Skin of body (tissue), 2 donors: Measurements from ENCODE around the gene ERVW-1. TPM values are rescaled to one million over a fixed set of nuclear protein-coding genes. Genes with fewer than 3 reads are reported as not detected.
"Not testable (repeated sequence)": the region's sequence is repeated elsewhere in the genome, so short reads cannot be mapped to it uniquely, and the experiment has no call there.

Source experiments
- DNase-seq: peaks from one replicate; lab custom pipeline; 2025; lab: John Stamatoyannopoulos, UW
- total RNA-seq: library from RNA; depleted of rRNA; stranded (reverse); fragments of >200 nt; gene quantifications from one replicate; pipeline ENCODE4 v1.2.3, GENCODE V29; 2014

ERVW-1 gene, protein sequence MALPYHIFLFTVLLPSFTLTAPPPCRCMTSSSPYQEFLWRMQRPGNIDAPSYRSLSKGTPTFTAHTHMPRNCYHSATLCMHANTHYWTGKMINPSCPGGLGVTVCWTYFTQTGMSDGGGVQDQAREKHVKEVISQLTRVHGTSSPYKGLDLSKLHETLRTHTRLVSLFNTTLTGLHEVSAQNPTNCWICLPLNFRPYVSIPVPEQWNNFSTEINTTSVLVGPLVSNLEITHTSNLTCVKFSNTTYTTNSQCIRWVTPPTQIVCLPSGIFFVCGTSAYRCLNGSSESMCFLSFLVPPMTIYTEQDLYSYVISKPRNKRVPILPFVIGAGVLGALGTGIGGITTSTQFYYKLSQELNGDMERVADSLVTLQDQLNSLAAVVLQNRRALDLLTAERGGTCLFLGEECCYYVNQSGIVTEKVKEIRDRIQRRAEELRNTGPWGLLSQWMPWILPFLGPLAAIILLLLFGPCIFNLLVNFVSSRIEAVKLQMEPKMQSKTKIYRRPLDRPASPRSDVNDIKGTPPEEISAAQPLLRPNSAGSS
- total RNA-seq = 0.20 TPM

- not testable (repeated sequence) for DNase-seq
Measured at GRCh38 chr7:92477681-92478080, at the start of gene ERVW-1. ERVW-1 (minus strand) TSS chr7:92477946; CDS start chr7:92470381, 7,565 bp downstream.

DNA sequence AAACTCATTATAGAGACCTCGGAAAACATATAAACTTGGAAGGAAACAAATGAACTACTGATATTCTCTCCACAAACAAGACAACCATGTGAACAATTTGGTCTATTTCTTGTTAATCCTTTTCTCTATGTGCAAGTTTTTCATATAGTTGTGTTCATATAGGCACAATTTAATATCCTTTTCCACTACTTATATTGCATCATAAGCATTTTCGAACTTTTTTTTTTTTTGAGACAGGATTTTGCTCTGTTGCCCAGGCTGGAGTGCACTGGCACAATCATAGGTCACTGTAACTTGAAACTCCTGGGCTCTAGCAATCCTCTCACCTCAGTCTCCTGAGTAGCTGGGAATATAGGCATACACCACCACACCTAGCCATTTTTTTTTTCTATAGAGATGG is 45.4 kb upstream of the ERVW-1 start:
- no peak for DNase-seq

DNA sequence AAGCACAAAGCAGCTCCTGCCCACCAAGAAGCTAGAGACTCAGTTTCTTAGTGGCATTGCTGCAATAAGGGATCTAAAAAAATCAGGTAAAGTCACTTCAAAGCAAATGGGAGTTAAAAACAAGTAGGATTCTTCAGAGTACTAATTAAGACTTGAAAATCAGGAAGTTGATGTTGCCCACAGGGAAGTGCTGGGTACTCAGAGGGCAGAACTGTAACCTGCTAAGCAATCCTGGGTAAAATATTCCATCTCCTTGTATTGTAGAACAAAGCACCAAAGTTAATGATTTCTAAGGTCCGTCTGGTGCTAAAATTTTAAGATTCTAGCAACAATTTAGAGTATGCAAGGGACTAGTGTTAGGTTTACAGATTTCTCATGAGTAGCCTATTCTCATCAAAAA is 42.3 kb upstream of the ERVW-1 start:
- no peak for DNase-seq

GRCh38 chr7:92517631-92518030 is 39.9 kb upstream of the ERVW-1 start:
- no peak for DNase-seq

DNA sequence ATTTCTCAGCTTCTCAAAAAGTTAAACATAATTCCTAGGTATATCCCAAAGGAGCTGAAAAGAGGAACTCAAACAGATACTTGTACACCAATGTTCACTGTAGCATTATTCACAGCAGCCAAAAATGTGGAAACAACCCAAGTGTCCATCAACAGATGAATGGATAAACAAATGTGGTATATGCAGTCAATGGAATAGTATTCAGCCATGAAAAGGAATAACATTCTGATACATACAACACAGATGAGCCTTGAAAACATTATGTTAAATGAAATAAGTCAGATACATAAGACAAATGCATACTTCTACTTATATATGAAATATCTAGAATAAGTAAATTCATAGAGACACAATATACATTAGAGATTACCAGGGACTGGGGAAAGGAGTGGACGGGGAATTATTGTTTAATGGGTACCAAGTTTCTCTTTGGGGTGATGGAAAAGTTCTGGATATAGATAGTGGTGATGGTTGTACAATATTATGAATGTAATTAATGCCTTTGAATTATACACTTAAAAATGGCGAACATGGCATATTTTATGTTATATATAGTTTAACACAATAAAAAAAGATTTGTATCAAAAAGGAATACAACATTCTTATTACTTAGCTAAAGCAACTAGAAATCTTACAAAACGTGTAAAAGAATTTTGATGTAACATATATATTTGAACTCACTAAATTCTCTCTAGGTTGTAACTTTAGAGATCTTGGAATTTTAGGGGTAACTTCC is 35.6 kb upstream of the ERVW-1 start:
- DNase-seq = no peak

DNA sequence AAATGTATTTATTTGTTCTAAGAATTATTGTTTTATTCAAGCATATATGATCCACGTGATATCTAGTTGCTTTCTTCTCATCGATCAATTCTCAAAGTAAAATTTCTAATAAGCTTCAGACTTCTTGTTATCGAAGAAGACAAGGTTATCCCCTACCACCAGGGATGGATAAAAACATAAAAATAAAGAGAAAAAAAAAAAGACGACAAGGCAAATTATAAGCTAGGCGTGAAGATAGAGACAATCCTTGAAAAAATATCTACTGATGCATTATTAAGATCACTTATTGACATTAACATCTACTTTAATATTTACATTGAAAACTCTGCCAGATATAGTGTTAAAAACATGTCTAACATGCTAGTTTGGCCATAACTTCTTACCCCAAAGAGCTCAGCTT is 31.2 kb upstream of the ERVW-1 start:
- DNase-seq = no peak

GRCh38 chr7:92506363-92506762 is 28.6 kb upstream of the ERVW-1 start:
- DNase-seq = no peak

GRCh38 chr7:92504563-92504962 is 26.8 kb upstream of the ERVW-1 start:
- DNase-seq = no peak

GRCh38 chr7:92503767-92504166 is 26.0 kb upstream of the ERVW-1 start:
- no peak for DNase-seq

DNA sequence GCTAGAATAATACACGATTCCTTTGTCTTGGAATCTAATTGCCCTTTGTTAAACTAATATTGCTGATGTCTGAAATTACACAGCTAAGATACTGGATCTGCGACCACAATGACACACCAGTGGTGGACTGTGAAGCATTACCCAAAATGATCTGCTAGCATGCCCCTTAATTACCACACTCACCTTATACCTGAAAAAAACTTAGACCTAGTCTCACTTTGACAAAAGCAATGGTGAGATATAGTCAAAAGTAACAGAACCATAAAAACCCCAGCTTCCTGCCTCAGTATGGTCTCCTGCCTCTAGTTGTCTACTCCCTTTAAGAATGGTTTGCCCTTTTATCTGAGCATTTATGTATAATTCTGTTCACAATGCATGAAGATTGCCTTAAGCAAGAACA is 20.8 kb upstream of the ERVW-1 start:
- DNase-seq = no peak

DNA sequence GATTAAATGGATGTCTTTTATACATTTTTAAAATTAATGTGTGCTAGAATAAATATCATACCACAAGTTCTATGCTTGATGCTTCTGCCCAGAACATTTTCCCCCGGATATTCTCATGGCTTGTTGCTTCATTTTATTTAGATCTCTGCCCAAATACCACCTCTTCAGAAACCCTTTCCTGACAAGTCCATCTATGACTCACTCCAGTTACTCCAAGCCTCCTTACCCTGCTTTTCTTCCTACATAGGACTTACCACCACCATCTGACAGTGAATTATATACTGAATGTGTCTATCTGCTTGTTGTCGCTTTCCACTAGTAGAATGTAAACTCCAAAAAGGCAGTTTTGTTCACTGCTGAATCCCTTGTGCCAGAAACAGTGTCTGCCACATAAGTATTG is 19.1 kb upstream of the ERVW-1 start:
- DNase-seq = no peak

- DNase-seq = no peak
Measured at GRCh38 chr7:92489634-92490033, 11.9 kb upstream of the ERVW-1 start.

- DNase-seq = no peak
Measured at GRCh38 chr7:92487804-92488203, 10.1 kb upstream of the ERVW-1 start.

GRCh38 chr7:92485974-92486373 is 8.2 kb upstream of the ERVW-1 start:
- DNase-seq = no peak

DNA sequence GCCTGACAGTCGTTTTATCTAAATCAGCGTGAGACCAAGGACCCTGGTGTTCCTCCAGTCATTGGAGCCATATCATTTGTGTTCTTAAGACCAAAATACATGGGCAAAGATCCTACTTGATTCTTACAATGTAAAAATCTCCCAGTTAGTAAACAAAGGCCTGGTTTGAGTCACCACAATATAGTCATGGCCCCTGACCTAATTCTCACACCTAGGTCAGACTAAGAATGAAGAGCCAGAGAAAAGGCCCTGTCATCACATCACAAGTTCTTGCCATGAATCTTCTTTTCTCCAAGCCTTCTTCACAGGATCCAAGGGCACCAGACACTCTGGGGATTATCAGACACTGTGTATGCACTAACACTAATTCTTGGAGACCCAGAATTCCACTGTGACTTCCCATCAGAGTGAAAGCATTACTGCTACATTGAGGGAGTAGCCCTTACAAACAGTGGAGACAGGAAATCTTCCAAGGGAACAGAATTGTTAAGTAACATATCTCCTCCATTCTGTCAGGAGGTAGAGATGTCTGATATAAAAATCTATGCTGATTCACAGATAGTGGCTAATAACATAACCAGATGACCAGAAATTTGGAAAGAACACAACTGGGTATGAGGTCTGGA is 7.6 kb upstream of the ERVW-1 start:
- no peak for DNase-seq

DNA sequence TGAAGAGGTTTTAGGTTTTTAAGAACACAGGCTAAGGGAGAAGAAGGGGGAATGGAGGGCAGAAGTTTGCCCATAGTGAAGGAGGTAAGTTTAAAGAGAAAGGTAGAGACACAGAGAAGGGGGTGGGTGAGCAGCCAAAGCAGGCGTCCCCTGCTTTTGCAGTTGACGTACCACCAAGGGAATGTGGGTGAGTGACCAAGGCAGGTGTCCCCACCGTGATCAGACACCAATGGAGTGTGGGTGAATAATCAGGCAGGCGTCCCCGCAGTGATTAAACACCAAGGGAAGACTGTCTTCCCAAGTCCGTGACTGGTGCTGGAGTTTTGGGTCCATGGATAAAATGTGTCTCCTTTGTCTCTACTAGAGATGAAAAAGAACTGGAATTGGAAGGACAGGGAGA is 6.5 kb upstream of the ERVW-1 start:
- not testable (repeated sequence) for DNase-seq

DNA sequence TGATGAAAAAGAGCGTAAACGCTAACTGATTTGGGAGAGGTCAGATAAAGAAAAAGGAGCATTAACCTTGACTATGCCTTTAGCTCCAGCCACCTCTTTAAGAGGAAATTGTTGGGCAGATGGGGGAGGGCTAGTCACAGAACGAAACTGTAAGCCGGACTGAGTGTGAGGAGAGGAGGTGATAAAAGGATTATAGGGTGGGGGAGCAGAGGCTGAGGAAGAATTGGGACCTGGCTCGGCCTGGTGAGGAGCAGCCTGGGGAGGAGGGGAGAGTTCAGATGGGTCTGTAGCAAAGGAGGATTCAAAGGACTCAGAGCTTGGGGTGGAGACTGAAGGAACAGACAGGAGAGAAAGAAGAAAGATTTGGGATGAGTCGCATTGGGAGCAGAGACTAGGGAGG is 5.9 kb upstream of the ERVW-1 start:
- DNase-seq = not testable (repeated sequence)

DNA sequence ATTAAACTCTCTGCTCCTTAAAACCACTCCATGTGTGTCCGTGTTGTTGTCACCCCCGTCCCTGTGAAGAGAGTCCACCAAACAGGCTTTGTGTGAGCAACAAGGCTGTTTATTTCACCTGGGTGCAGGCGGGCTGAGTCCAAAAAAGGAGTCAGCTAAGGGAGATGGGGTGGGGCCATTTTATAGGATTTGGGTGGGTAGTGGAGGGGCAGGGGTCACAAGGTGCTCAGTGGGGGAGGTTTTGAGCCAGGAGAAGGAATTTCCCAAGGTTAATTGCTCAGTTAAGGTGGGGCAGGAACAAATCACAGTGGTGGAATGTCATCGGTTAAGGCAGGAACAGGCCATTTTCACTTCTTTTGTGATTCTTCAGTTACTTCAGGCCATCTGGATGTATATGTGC is 1.4 kb upstream of the ERVW-1 start:
- DNase-seq = not testable (repeated sequence)

DNA sequence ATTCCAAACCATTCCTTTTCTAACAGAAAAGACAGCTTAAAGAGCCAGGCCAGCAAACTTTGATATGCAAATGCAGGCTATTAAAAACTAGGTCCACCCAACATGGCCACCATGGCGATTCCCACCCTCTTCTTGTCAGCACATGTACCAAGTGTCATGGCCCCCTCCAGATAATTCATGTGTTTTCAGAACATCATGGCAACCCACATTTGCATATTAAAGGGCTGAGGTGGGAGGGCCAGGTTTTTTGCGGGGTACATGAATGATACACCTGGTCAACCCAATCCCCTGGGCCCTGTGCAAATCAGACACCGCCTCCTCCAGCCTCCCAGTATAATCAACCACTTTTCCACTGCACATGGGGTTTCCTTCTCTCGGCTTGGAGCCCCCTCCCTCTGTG is 965 bp upstream of the ERVW-1 start:
- no peak for DNase-seq

DNA sequence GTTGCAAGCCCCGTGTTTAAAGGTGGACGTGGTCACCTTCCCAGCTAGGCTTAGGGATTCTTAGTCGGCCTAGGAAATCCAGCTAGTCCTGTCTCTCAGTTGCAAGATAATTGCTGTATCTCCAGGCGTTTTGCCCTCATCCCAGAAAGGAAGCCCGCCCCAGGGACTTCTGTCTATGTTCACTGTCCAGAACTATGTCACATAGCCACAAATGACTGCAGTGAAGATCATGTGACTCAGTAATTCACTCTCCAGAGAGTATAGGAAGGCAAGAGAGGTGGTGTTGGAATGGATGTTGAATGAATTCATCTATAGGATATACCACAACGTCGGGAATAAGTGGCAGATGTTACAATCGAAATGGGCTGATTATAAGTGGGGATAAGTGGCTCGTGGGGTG is 349 bp upstream of the ERVW-1 start:
- DNase-seq = no peak

DNA sequence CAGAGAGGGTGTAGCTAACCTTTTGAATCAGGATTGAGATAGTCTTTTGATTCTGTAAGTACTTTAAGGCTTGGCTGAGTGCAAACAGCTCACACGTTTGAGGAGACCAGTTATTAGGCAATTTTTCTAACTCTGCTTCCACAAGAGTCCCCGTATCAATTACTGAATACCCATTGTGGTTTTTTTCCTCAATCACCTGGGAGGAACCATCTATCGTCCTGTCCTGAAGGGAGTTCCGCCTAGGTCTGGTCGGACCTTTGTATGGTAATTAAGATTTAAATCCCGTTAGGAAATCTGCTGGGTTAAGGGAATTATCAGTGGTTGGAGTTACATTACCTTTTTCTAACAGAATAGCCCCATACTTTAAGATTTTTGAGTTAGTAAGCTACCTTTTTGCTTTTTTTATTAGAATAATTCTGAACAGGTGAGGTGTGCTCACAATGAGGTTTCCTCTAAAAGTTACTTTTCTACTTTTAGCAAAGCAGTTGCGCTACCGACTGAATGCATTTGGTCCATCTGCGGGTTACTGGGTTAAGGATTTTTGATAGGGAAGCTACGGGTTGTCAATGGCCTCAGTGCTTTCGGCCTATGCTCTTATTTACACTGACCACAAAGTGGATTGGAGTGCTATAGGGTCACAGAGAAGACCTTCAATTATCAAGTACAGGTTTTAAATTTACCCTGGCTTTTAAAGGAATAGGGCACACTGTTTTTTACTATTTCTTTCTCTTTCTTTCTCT is 1.7 kb downstream of the ERVW-1 start:
- DNase-seq = not testable (repeated sequence)
